Erythroblast (primary cell): Measurements from ENCODE around the gene SELENON.

Source experiments
- DNase-seq, 2 experiments: peaks; one replicate each; lab custom pipeline; 2025; lab: John Stamatoyannopoulos, UW
- GATA1 ChIP-seq: IDR thresholded peaks from 2 replicates; pipeline ENCODE4 v1.6.1; 2011; ENCODE audit warnings: low read depth, mild to moderate bottlenecking, control low read depth, low read length, moderate library complexity
- POLR2A ChIP-seq: IDR thresholded peaks from 2 replicates; pipeline ENCODE4 v1.6.1; 2011; ENCODE audit warnings: mild to moderate bottlenecking, low read length

SELENON gene

GRCh38 chr1:25804964-25805862 lies 5.2 kb downstream of the SELENON start:
- no peak for TF ChIP-seq GATA1
- TF ChIP-seq POLR2A, result no peak
- no peak for DNase-seq

- TF ChIP-seq POLR2A (no peak), GATA1 (no peak)
- no peak for DNase-seq
These were observed 5.9 kb downstream of the SELENON start for GRCh38 chr1:25805863-25806225.

- no peak for TF ChIP-seq GATA1
- TF ChIP-seq POLR2A, result no peak
- DNase-seq, result no peak
These were observed 6.4 kb downstream of the SELENON start for GRCh38 chr1:25806418-25806817.

GRCh38 chr1:25807480-25808390 lies 7.7 kb downstream of the SELENON start:
- no peak for DNase-seq
- TF ChIP-seq POLR2A (no peak), GATA1 (no peak)

- no peak for TF ChIP-seq GATA1
- TF ChIP-seq POLR2A, result no peak
- no peak for DNase-seq
These were observed 8.7 kb downstream of the SELENON start for GRCh38 chr1:25808481-25809244.

- DNase-seq, result no peak
- TF ChIP-seq POLR2A (no peak), GATA1 (no peak)
These were observed 9.4 kb downstream of the SELENON start for GRCh38 chr1:25809283-25809926.

GRCh38 chr1:25809929-25810328 lies 9.9 kb downstream of the SELENON start:
- no peak for DNase-seq
- no peak for TF ChIP-seq POLR2A
- TF ChIP-seq GATA1, result no peak

GRCh38 chr1:25810341-25811299 lies 10.6 kb downstream of the SELENON start:
- TF ChIP-seq GATA1 (no peak), POLR2A (no peak)
- peak in 1 of 2 experiments; percentile 82 for DNase-seq

- no peak for DNase-seq
- TF ChIP-seq GATA1 (no peak), POLR2A (no peak)
These were observed 11.5 kb downstream of the SELENON start for GRCh38 chr1:25811384-25812082.

GRCh38 chr1:25813071-25813733 lies 13.2 kb downstream of the SELENON start:
- DNase-seq, result no peak
- TF ChIP-seq GATA1, result no peak
- TF ChIP-seq POLR2A, result no peak
